GM10248 (cell line): Measurements from ENCODE around the gene KAT6B.
A peak's percentile ranks its signal among the peaks of the same experiment; 100 is the strongest.

Experiments used
- CTCF ChIA-PET: fragments of 300-600 bp; sonication (Branson Sonifier 250); formaldehyde crosslinking; extraction: SDS; loops from one replicate; lab custom pipeline; 2021; ENCODE audit warnings: antibody characterized with exemption; lab: Yijun Ruan, JAX
- POLR2A ChIA-PET: fragments of 350-650 bp; sonication (Branson Sonifier 250); formaldehyde crosslinking; extraction: SDS; loops from one replicate; lab custom pipeline; 2020; ENCODE audit warnings: antibody characterized with exemption; lab: Yijun Ruan, JAX
- DNase-seq: peaks from one replicate; pipeline ENCODE4 v3.0.0; 2012; ENCODE audit errors: extremely low spot score
- TF ChIP-seq, protein P1 (sequence below): IDR thresholded peaks from 2 replicates; pipeline ENCODE4 v1.5.1; 2012; ENCODE audit warnings: mild to moderate bottlenecking, low read depth; ENCODE audit errors: extremely low read depth, missing control alignments, control extremely low read depth

The KAT6B gene

DNA sequence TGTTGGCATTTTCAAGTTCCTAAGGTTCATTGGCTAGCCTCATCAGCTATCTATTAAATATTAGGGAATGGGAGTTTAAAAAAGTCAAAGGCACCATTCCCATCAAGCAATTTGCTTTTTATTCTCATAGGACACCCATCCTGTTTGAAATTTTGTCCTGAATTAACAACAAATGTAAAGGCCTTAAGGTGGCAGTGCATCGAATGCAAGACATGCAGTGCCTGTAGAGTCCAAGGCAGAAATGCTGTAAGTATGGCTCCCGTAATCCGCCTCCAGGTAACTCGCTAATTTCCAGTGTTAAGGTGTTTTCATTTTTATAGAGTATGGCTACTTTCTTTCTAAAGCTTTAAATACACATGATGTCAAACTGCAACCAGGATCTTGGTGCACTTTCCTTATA is 143.1 kb downstream of the KAT6B start:
- no peak for DNase-seq
- ChIA-PET POLR2A (no interaction called here), CTCF (interaction anchor here (0.9 to 1.3 kb wide), 4 partner anchors 11 to 46 kb away, joined by 3 to 4 read pairs (median 4); no protein-coding TSS in a partner anchor)
- TF ChIP-seq, protein P1, sequence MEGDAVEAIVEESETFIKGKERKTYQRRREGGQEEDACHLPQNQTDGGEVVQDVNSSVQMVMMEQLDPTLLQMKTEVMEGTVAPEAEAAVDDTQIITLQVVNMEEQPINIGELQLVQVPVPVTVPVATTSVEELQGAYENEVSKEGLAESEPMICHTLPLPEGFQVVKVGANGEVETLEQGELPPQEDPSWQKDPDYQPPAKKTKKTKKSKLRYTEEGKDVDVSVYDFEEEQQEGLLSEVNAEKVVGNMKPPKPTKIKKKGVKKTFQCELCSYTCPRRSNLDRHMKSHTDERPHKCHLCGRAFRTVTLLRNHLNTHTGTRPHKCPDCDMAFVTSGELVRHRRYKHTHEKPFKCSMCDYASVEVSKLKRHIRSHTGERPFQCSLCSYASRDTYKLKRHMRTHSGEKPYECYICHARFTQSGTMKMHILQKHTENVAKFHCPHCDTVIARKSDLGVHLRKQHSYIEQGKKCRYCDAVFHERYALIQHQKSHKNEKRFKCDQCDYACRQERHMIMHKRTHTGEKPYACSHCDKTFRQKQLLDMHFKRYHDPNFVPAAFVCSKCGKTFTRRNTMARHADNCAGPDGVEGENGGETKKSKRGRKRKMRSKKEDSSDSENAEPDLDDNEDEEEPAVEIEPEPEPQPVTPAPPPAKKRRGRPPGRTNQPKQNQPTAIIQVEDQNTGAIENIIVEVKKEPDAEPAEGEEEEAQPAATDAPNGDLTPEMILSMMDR = no peak

DNA sequence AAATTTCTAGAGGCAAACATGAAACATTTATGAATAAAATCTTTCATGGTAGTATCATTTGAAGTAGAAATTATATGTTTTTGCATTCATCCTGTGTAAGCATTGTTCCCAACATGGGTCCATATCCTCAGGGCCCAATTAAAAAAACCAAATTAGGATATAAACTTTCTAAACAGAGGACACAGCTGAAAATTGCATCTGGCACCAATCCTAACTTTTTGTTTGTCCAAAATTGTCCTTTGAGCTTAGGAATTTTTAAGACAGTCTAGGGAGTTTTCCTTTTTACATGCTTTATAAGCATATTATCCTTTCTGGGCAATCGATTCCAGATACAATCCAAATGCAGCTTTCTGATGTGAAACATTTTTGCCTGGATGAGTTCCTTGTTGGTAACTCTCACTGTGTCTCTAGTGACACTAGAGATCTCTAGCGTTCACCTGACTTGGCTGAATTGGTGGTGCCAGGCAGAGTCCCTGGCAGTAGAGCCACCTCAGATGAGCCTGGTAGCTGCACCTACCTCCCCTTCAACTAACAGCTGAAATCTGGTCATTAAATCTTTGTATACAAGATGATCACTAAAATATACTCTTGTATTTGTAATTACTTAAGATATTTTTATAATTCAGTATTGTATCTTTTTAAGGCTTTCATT is 147.5 kb downstream of the KAT6B start:
- ChIA-PET POLR2A (no interaction called here), CTCF (interaction anchor here (0.7 to 2.6 kb wide), 4 partner anchors 10 to 43 kb away, joined by 3 to 12 read pairs (median 4); no protein-coding TSS in a partner anchor)
- DNase-seq = no peak
- TF ChIP-seq, protein P1 = no peak

DNA sequence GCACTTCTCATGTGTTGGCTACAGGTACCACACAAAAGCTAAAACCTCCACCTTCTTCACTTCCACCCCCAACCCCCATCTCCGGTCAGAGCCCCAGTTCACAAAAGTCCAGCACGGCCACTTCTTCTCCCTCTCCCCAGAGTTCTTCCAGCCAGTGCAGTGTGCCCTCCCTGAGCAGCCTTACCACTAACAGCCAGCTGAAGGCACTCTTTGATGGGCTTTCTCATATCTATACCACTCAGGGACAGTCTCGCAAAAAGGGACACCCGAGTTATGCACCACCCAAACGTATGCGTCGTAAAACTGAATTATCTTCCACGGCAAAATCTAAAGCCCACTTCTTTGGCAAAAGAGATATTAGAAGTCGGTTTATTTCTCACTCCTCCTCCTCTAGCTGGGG is 149.4 kb downstream of the KAT6B start:
- no peak for DNase-seq
- TF ChIP-seq, protein P1 = peak; percentile 4
- ChIA-PET CTCF (interaction anchor here (0.7 to 2.8 kb wide), 9 partner anchors 9 to 731 kb away, joined by 3 to 11 read pairs (median 3); no protein-coding TSS in a partner anchor), POLR2A (no interaction called here)

DNA sequence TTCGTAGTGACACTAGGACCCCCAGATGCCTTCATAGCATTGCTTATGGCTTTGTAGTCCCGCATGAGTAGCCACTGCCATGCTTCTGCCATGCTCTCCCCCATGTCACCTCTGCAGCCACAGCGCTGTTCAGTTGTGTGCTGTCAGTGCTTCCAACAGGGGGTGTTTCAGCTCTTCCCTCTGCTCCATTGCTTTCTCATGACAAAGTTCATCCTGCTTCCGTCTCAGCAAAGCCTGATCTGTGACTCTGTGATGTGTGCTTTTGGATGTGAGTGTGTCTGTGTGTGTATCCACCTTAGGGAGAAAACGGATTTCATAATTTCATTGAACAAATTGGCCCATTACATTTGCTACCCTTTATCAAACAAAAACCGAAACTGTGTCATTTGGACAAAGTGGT is 150.2 kb downstream of the KAT6B start:
- POLR2A ChIA-PET = no interaction called here
- TF ChIP-seq, protein P1 = no peak
- DNase-seq = no peak
- CTCF ChIA-PET = interaction anchor here (0.7 to 2.8 kb wide), 11 partner anchors 8 to 732 kb away, joined by 3 to 11 read pairs (median 3); no protein-coding TSS in a partner anchor

DNA sequence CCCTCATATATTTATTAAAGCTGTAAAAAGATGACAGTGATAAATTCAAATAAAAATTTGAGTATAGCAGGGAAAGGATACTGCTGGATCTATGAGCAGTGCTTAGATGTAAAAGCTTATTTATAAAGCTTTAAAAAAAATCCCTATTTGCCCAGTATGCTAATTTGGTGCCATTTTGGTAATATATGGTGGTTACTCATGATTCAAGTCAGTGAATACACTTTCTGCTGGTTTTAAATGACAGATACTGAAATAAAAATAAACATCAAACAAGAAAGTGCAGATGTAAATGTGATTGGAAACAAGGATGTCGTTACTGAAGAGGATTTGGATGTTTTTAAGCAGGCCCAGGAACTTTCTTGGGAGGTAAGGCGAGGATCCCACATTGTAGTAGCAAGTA is 150.7 kb downstream of the KAT6B start:
- ChIA-PET POLR2A (no interaction called here), CTCF (interaction anchor here (0.8 to 2.8 kb wide), 7 partner anchors 10 to 733 kb away, joined by 3 to 11 read pairs (median 4); no protein-coding TSS in a partner anchor)
- no peak for DNase-seq
- TF ChIP-seq, protein P1 = no peak

DNA sequence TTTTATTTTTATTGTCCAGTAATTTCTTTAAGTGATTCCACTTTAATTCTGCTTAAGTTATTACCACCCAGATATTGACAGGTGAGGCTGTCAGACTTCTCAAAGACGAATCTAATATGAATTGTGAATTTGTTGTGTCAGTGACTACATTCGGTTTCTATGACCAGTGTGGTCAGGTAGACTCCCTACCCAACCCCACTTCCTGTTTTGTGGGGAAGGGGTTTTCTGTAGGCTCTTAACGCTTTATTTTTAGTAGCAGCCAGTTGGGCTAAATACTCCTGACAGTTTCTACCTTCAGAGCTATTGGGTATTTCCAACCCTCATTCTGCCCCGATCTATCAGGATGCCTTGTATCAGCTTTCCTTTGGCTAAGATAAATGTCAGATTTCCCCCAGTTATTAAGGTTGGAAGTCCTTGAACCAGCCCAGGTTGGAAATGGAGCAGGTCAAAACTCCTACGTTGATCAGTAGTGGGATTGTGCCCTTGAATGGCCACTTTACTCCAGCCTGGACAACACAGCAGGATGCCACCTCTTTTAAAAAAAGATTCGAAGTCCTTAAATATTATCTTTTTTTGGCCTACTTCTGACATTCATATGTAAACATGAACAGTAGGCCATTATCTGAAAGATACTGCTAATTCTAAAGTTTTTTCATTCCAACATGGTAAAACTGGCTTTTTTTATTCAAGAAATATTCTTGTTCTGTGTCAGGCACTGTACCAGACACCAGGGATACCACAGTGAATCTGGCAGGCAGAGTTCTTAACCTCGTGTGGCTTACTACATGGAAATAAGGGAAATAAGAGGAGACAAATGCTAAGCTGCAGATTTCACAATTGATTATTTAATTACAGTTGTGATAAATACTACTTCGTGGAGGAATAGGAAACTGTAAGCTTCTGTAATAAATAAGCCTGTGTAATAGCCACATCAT is 151.8 kb downstream of the KAT6B start:
- POLR2A ChIA-PET = no interaction called here
- CTCF ChIA-PET = interaction anchor here (0.8 to 2.8 kb wide), 4 partner anchors 11 to 57 kb away, joined by 3 to 11 read pairs (median 7); no protein-coding TSS in a partner anchor
- DNase-seq = peak; percentile 68
- TF ChIP-seq, protein P1 = no peak
